Measurements from ENCODE around the gene CDK11B.
"Not testable (repeated sequence)": the region's sequence is repeated elsewhere in the genome, so short reads cannot be mapped to it uniquely, and the experiment has no call there.

DNA sequence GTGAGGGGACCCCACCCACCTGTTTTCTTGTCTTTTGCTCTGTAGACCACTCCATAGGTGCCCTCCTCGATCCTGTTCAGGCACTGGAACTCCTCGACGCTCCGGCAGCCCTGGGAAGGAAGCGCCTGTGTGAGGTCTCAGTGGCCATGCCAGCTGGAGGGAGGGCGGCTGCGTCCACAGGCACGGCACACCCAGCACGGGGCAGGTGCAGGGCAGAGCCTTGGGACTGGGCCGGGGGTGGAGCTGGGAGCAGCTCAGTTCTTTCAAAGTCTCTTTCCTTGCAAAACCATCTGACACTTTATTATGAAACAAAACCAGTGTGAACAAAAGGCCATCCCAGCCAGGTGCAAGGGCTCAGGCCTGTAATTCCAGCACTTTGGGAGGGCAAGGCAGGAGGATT is 46.8 kb upstream of the CDK11B start:
- TF ChIP-seq, protein P1, sequence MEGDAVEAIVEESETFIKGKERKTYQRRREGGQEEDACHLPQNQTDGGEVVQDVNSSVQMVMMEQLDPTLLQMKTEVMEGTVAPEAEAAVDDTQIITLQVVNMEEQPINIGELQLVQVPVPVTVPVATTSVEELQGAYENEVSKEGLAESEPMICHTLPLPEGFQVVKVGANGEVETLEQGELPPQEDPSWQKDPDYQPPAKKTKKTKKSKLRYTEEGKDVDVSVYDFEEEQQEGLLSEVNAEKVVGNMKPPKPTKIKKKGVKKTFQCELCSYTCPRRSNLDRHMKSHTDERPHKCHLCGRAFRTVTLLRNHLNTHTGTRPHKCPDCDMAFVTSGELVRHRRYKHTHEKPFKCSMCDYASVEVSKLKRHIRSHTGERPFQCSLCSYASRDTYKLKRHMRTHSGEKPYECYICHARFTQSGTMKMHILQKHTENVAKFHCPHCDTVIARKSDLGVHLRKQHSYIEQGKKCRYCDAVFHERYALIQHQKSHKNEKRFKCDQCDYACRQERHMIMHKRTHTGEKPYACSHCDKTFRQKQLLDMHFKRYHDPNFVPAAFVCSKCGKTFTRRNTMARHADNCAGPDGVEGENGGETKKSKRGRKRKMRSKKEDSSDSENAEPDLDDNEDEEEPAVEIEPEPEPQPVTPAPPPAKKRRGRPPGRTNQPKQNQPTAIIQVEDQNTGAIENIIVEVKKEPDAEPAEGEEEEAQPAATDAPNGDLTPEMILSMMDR (IDR thresholded peaks at IDR 0.05): not testable (repeated sequence)
- TF ChIP-seq POLR2A, EP300 (IDR thresholded peaks at IDR 0.05): not testable (repeated sequence)

Data from ovary (tissue), 3 donors.